Smooth muscle cell (in vitro differentiated cells): Measurements from ENCODE around the gene TRIO. TPM values are rescaled to one million over a fixed set of nuclear protein-coding genes. Genes with fewer than 3 reads are reported as not detected.

ENCODE experiments used
- DNase-seq: peaks from one replicate; lab custom pipeline; 2025; ENCODE audit not compliant: unreplicated experiment; lab: John Stamatoyannopoulos, UW
- H2AFZ ChIP-seq: fragments of 200-600 bp; sonication (generic); 2 replicates; pipeline ENCODE4 v1.6.0; 2016; ENCODE audit warnings: antibody characterized with exemption, low read depth, mild to moderate bottlenecking
- H3F3A ChIP-seq: fragments of 200-600 bp; sonication (generic); 2 replicates; pipeline ENCODE4 v1.6.0; 2017; ENCODE audit warnings: antibody characterized with exemption, low read depth
- H3K27ac ChIP-seq: fragments of 200-600 bp; sonication (generic); 2 replicates; pipeline ENCODE4 v1.5.1; 2016; ENCODE audit warnings: low read depth, mild to moderate bottlenecking
- H3K27me3 ChIP-seq: fragments of 200-600 bp; sonication (generic); 2 replicates; pipeline ENCODE4 v1.6.1; 2016; ENCODE audit warnings: low read depth, mild to moderate bottlenecking
- H3K36me3 ChIP-seq: fragments of 200-600 bp; sonication (generic); 2 replicates; pipeline ENCODE4 v1.5.1; 2016; ENCODE audit warnings: low read depth
- H3K4me1 ChIP-seq: fragments of 200-600 bp; sonication (generic); 2 replicates; pipeline ENCODE4 v1.5.1; 2016; ENCODE audit warnings: low read depth
- H3K4me2 ChIP-seq: fragments of 200-600 bp; sonication (generic); 2 replicates; pipeline ENCODE4 v1.6.0; 2016; ENCODE audit warnings: mild to moderate bottlenecking
- H3K4me3 ChIP-seq: fragments of 200-600 bp; sonication (generic); 2 replicates; pipeline ENCODE4 v1.5.1; 2016; ENCODE audit warnings: mild to moderate bottlenecking
- H3K79me2 ChIP-seq: fragments of 200-600 bp; sonication (generic); 2 replicates; pipeline ENCODE4 v1.6.0; 2016; ENCODE audit warnings: low read depth, mild to moderate bottlenecking
- H3K9ac ChIP-seq: fragments of 200-600 bp; sonication (generic); 2 replicates; pipeline ENCODE4 v1.6.0; 2016; ENCODE audit warnings: low read depth
- H3K9me3 ChIP-seq: fragments of 200-600 bp; sonication (generic); replicated peaks from 2 replicates; pipeline ENCODE4 v1.5.1; 2016; ENCODE audit warnings: low read depth
- H4K20me1 ChIP-seq: fragments of 200-600 bp; sonication (generic); 2 replicates; pipeline ENCODE4 v1.6.0; 2016; ENCODE audit warnings: low read depth
- WGBS: methylation state at CpG from one replicate; pipeline ENCODE4 v1.1.7; 2016; ENCODE audit warnings: low lambda C conversion rate; 5-methylcytosine and 5-hydroxymethylcytosine counted together
- polyA plus RNA-seq: library from polyadenylated mRNA; unstranded; fragments of >200 nt; fragmentation: Nextera tagmentation; extraction: Ambion mirVana; gene quantifications from 2 replicates; pipeline ENCODE4 v1.2.1, GENCODE V29; 2016
- total RNA-seq: library from RNA; depleted of rRNA; stranded (reverse); fragments of >200 nt; gene quantifications from 2 replicates; pipeline ENCODE4 v1.2.3, GENCODE V29; 2014
- TF ChIP-seq, protein P1 (sequence below): fragments of 200-600 bp; sonication (generic); IDR thresholded peaks from 2 replicates; pipeline ENCODE4 v1.5.1; 2017; ENCODE audit warnings: borderline replicate concordance, mild to moderate bottlenecking, antibody characterized with exemption; ENCODE audit not compliant: insufficient read depth, poor library complexity, severe bottlenecking

Gene TRIO
- total and polyA plus RNA-seq, 2 experiments from 2014 or later, result 10.2 to 118 TPM

DNA sequence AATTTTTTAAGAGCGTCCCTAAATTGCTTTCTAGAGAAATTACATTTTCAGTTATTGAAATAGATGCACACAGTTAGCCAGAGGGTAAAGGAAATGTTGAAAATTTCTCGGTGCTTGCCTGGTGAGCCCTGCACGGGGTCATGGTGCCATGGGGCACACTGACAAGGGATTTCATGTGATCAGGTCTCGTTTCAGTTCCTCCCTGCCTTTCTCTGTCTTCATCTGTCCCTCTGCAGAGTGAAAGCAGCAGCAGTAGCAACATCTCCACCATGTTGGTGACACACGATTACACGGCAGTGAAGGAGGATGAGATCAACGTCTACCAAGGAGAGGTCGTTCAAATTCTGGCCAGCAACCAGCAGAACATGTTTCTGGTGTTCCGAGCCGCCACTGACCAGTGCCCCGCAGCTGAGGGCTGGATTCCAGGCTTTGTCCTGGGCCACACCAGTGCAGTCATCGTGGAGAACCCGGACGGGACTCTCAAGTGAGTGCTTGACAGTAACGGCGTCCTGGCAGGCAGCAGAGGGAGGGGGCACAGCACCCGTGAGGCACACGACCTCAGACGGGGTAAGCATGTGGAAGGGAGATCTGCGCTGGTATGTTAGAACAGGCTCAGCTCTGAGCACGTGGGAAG, 349.3 kb downstream of the TRIO start:
- Histone ChIP-seq H3K4me1 (no peaks in the 10 kb centered on the region), H2AFZ (no peak overlapping the region), H3K36me3 (peaks cover 16% of the 10 kb centered on the region), H3K79me2 (no peaks in the 10 kb centered on the region), H3K9ac (no peak overlapping the region), H3F3A (no peaks in the 10 kb centered on the region), H3K4me3 (no peak overlapping the region), H4K20me1 (peaks cover 39% of the 10 kb centered on the region), H3K4me2 (no peak overlapping the region), H3K9me3 (no peaks in the 10 kb centered on the region), H3K27ac (no peak overlapping the region), H3K27me3 (no peaks in the 10 kb centered on the region)
- TF ChIP-seq, protein P1, sequence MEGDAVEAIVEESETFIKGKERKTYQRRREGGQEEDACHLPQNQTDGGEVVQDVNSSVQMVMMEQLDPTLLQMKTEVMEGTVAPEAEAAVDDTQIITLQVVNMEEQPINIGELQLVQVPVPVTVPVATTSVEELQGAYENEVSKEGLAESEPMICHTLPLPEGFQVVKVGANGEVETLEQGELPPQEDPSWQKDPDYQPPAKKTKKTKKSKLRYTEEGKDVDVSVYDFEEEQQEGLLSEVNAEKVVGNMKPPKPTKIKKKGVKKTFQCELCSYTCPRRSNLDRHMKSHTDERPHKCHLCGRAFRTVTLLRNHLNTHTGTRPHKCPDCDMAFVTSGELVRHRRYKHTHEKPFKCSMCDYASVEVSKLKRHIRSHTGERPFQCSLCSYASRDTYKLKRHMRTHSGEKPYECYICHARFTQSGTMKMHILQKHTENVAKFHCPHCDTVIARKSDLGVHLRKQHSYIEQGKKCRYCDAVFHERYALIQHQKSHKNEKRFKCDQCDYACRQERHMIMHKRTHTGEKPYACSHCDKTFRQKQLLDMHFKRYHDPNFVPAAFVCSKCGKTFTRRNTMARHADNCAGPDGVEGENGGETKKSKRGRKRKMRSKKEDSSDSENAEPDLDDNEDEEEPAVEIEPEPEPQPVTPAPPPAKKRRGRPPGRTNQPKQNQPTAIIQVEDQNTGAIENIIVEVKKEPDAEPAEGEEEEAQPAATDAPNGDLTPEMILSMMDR, result no peak
- 97% methylated on average over 21 of the region's 21 CpGs for WGBS
- DNase-seq, result no peak

DNA sequence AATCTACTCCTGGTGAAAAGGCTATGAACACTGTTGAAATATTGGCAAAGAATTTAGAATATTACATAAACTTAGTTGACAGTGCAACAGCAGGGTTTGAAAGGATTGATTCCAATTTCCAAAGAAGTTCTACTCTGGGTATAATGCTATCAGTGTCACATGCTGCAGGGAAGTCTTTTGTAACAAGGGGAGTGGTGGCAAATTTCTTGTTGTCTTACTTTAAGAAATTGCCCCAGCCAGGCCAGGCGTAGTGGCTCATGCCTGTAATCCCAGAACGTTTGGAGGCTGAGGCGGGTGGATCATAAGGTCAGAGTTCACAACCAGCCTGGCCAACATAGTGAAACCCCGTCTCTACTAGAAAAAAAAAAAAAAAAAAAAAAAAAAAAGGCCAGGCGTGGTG, 352.2 kb downstream of the TRIO start:
- no peaks in the 10 kb centered on the region for H3F3A ChIP-seq
- H4K20me1 ChIP-seq, result peaks cover 38% of the 10 kb centered on the region
- H3K4me2 ChIP-seq, result no peak overlapping the region
- peaks cover 19% of the 10 kb centered on the region for H3K36me3 ChIP-seq
- H3K79me2 ChIP-seq, result no peaks in the 10 kb centered on the region
- H3K4me1 ChIP-seq, result no peaks in the 10 kb centered on the region
- no peak overlapping the region for H2AFZ ChIP-seq
- no peak for DNase-seq
- WGBS, result 89% methylated on average over 5 of the region's 5 CpGs
- H3K9me3 ChIP-seq, result no peaks in the 10 kb centered on the region
- TF ChIP-seq, protein P1, result no peak
- no peak overlapping the region for H3K27ac ChIP-seq
- H3K4me3 ChIP-seq, result no peak overlapping the region
- H3K27me3 ChIP-seq, result no peaks in the 10 kb centered on the region
- no peak overlapping the region for H3K9ac ChIP-seq

DNA sequence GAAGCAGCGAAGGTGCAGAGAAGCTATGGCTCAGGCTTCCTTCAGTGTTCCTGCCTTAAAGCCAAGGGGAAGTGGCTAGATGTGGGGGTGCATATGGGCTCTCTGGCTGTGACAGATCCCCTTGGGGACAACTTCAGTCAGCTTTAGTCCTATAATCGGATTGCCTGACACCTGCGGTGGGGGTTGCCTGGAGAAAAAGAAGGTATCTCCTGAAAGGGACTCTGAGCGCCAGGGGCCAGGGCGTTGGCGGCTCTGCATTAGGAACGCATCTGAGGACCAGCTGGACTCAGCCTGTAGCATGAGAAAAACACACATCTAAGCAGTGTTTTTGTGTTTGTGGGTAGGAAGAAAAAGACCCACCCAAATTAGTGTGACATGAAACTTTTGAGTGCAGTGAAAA, 354.2 kb downstream of the TRIO start:
- Histone ChIP-seq H2AFZ (no peak overlapping the region), H3K4me1 (no peaks in the 10 kb centered on the region), H3K9ac (no peak overlapping the region), H3K27me3 (no peaks in the 10 kb centered on the region), H3K9me3 (no peaks in the 10 kb centered on the region), H3K36me3 (peaks cover 19% of the 10 kb centered on the region), H3K79me2 (no peaks in the 10 kb centered on the region), H3F3A (no peaks in the 10 kb centered on the region), H4K20me1 (peaks cover 25% of the 10 kb centered on the region), H3K27ac (no peak overlapping the region), H3K4me3 (no peak overlapping the region), H3K4me2 (no peak overlapping the region)
- 96% methylated on average over 7 of the region's 7 CpGs for WGBS
- TF ChIP-seq, protein P1, result no peak
- DNase-seq, result no peak
